Hindlimb muscle (tissue), 1 donor: ENCODE data around the gene PRKN. TPM values are rescaled to one million over a fixed set of nuclear protein-coding genes. Genes with fewer than 3 reads are reported as not detected.

Source experiments
- DNase-seq: peaks from one replicate; pipeline ENCODE4 v3.0.0-alpha.2; 2013
- polyA plus RNA-seq: library from polyadenylated mRNA; unstranded; fragments of 120-200 nt; gene quantifications from one replicate; pipeline ENCODE4 v1.2.1, GENCODE V29; 2013; ENCODE audit not compliant: insufficient read length

PRKN gene
- polyA plus RNA-seq, 1 donor = 4.5 TPM

DNA sequence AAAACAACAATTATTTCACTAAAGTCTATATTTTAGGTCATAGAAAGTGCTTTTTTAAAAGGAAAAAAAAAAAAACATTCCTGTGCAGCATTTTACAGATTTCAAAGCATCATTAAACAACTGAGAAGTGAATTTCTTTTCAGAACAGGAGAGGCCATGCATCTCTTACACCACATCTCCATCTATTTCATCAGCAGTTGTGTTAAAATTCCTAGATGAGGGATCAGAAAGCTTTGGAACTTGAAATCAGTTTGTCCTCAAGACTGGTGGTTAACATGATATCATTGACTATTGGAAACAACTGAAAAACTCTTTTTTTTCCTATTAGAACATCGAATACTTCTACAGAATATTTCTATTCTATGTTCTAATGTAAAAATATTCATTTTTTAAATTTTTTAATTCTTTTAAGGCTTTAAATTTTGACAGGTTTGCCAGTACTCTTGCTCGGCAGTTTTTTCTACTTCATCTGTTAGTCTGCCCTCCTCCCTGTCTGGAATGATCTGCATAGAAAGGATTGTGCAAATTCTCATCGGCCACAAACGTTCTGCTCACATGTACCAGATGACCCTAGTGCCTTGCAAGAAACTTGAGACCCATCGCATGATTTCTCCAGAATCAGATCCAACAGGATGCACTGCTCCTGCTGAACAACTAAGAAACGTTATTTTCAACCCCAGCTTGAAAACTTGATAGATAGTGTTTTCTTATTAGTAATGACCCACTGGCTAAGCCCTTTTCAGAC lies 1042.7 kb downstream of the PRKN start:
- no peak for DNase-seq

DNA sequence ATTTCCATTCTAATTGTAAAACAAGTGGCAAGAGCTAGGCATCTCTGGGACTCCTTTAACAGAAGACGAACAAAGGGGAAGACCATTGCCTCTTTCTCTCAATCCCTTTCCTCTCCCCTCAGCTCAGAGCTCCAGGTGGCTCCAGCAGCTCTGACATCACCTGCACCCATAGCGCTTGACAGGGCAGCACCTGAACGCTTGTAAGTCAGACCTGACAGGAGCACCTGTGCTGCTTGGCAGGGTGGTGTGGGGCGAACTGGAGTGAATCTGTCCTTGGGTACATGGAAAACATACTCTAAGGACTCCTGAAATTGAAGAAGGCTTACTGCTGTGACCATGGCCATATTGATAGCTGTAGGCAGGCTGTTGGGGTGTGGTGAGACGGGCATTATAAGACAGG lies 1044.2 kb downstream of the PRKN start:
- no peak for DNase-seq

DNA sequence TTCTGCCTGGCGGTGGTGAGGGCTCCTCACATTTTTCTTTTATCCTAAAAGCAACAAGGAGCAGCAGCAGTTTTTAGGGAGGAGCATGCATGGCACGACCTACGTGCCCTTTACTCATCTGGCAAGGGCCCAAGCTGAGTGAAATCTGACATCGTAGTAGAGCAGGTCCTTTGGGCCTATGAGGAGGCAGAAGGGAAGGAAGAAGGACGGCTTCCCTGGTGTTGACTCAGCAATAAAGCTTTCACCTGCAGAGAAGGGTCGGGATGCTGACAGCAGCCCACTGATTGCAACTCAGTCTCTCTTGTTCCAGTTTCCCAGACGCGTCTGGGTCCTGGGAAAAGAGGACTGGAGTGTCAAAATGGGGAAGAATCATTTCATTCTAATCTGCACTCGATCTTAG lies 1044.6 kb downstream of the PRKN start:
- DNase-seq = no peak

DNA sequence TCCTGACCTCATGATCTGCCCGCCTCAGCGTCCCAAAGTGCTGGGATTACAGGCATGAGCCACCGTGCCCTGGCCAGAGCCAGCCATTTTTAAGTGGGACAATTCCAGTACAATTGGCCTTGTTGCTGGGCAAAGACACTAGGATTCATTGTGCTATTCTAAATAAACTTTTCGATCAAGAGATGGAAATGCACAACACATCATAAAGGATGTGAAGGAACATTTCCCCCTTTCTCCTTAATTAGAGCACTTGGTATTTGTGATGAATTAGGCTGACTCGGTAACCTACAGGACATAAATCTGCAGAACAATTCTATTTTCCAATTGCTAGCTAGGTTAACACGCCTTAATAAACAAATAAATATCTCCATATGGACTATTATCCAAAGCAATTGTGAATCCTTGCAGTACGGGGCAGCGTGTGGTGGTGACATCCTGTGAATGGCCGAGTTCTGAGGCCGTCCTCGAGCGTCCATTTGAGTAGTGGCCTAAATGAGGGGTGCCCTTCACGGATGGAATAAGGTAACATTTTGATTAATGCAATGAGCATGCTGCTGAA lies 1047.5 kb downstream of the PRKN start:
- DNase-seq = no peak

DNA sequence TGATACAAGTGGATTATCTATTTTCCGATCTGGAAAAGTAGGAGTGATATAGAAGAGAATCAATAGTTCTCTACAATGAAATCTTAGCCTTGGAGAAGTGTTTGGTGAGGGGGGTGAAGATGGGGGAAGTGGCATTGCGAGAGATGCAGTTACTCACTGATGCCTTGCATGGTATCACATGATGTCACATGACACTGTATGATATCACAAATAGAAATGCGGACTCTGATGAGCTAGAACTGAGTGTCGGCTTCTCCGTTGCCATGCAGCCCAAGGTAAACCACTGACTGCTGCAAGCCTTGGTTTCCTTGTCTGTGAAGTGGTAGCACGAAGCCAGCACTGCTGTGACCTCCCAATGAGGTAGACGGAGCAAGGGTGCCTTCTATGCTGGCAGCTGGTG lies 1050.4 kb downstream of the PRKN start:
- no peak for DNase-seq

DNA sequence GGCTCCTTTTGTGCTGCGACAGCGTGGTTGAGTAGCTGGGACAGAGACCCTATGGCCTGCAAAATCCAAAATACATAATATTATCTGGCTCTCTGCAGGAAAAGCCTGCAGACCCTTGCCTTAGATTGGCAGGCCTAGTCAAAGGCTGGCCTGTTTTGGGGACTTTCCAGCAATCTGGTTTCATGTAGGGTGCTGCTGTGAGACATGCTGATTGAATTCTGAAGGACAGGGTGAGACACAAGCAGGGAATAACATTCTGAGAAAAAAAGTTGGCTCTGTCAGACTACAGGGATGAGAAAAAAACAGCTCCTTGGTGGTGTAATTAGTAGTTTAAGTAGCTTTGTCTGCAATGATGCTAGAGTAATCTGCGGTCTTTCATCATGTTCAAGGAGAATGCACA lies 1051.0 kb downstream of the PRKN start:
- DNase-seq = no peak

DNA sequence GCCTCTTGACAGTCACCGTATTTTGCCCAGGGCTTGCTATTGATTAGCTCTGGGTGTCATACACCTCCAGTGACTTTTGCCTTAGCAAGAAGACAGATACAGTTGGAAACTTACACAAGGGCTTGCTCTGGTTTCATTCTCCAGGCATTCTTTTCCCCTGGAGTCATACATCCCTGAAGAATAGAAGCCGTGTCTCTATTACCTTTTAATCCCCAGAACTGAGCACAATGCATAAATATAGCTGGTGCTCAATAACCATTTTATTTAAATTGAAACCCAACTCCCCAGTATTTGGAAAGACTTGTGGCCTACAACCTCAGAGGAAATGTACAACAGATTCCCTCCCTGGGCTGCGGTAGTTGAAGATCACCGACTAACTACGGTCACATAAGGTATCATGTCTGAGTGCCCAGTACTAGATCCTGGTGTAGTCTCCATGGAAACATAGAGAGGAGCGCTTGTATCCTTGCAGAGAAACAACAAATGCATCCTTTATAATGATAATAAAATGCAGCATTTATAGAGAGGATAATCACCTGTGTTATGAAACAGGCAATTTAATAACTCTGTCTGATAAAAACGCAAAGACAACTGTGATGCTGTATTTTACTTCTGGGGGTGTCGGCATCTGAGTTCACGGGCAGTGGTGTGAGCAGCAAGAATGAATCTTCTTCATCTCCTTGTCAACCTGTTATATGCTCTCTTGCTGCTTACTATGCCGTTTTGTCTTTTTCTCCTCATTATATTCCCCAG lies 1052.5 kb downstream of the PRKN start:
- no peak for DNase-seq

DNA sequence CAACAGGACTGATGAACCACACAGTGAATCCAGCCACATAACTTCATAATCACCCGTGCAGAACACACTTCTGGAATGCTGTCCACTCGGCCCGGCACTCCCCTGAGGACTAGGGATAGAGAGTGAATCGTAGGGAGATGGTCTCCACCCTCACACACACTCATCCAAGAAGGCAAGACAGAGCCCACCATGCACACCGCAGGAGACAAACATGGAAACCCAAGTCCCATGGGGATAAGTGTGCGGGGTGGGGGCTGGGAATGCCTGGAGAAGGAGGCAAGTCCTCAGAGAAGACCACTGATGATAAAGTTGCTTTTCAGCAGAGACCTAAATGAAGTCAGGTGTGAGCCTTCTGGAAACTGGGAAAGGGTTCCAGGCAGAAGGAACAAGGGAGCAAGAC lies 1054.5 kb downstream of the PRKN start:
- no peak for DNase-seq

DNA sequence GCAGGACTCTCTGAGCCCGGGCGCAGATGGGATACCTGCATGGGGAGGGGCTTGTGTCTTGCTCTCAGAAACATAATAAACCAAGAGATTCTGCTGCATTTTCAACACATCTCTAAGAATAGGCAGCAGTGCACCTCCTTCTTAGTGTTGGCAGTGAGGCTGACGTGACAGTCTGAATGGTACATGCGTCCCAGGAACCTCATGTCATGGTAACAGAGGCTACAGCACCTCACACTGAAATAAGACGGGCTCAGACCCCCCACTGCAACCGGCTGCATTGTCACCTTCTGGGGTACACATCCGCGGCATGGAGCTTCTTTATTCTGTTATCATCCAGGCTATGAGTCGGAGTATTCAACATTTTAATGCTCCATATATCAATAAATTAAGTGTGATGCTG lies 1056.4 kb downstream of the PRKN start:
- DNase-seq = no peak

DNA sequence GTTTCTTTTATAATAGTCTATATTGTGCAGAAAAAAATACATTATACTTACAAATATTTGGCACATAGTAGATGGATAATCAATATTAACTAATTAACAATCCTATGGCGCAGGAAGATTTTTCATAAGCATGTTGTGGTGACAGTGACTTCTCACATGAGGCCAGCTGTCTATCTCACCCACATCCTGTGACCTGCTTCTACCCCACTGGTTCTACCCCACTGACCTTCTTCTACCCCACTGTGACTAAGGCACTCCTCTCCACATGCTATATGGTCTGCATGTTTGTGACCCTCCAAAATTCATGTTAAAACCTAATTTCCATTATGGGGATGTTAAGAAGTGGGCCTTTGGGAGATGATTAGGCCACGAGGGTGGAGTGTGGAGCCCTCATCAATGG lies 1058.9 kb downstream of the PRKN start:
- DNase-seq = no peak

DNA sequence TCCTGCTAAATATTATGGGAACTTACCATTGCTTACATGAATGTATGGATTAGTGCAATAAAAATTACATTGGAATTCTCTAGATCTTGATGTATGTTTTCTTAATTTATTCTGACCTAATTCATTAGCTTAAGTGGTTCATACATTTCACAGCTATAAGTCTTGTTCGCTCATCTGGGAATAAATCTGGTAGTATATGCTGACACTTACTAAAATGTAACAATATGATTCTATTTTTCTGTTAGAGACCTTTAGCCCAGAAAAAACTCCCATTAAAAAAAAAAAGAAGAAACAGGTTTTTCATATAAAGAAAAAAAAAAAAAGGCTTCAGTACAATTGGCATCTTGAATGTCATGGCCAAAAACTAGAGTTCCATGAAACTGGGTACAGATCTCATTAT lies 1059.6 kb downstream of the PRKN start:
- DNase-seq = no peak

DNA sequence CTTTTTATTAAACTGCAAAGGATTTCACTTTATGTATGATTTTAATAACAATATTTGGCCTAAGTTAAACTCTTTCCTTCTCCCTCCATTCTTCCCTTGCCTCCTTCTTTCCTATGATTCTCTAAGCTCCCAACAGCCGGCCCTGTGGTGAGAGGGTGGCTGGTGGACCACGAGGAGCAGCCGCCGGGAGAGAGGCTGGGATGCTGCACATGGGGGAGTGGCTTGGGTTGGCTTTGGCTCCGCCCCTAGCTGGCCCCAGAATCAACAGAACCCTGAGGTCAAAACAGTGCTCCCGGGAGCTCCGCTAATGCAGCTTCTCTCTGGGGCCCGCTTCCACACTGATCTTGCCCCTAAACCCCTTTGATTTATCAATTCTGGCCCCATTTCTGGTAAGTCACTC lies 1063.9 kb downstream of the PRKN start:
- DNase-seq = no peak

DNA sequence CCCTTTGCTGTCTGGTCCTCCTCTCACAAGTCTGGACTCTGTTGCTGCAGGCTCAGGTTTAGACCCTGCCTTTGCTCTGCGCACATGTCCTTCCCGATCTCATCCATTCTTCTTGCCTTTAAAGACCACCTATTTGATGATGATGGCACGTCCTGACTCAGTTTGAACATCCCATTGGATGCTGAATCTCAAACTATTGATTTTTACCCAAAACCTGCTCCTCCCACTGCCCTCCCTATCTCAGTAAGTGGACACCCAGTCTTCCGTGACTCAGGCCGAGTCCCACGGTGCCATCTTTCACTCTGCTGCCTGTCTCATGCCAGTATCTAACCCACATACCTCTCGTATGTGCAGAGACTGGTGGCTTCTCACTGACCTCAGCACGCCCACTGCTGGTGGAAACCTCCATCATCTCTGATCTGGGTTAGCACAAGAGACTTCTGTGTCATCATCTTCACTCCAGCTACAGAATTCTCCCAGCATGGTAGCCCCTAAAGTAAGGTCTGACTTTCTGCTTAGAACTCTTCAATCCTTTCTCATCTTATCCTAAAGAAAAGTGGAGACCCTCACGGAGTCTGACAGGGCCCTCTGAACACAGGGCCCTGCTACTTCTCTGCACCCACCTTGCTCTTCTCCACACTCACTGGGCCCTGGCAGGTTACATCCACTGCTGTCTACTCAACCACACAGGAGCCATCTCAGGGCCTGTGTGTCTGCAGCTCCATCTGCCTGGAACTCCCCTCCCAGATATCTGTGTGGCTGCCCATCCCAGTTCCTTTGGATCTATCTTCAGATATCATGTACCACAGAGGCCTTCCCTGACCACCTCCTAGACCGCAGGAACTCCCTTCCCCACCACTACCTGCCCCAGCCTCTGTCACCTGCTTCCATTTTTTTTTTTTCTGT lies 1066.6 kb downstream of the PRKN start:
- DNase-seq = no peak

DNA sequence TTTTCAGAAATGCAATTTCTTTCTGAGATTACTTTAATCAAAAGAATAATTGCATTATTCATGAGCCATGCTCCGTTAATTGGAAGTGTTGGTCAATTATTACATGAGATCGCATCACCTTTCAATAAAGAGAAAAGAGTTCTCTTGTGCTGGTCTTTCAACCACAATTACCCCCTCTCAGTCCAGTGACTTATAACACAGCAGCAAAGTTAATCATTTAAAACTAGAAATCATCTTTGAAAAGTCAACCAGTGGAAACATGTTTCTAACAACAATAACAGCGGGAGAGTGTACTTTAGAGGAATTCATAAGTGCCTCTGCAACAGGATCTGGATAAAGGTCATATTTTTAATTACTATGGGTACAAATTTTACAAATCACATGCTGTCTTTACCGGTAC lies 1069.4 kb downstream of the PRKN start:
- DNase-seq = no peak

DNA sequence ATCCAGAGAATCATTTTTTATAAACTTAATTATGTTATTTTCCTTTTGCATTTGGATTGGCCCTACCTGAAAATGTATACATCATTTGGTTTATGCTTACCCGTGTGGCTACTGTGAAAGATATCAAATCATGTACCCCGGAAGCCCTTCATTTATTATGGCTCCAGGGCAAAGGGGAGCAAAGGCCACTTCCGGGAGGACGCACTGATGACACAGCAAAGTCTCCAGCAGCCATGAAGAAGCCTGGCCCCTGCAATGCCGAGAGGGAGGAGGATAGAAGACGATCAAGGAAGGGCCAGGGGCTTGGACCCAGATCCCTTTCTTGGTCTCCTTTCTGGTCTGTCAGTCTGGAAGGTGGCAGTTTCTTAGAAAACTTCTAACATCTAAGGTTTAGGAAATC lies 1073.4 kb downstream of the PRKN start:
- no peak for DNase-seq

DNA sequence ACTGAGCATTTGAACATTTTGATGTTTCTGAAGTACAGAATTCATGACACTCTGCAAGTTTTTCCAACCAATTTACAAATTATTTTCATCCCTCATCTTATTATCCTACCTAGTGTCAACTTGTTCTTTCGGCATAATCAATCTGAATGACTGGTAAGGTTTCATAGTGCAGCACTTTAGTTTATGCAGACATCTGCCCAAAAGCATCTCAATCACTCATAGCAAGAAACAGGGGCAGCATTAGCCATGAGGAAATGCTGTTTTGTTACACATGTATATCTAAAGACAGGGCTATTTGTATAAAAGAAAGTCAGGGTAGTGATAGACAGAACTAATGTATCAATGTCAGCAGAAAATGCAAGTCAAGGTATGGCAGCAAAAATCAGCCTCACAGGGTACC lies 1075.6 kb downstream of the PRKN start:
- DNase-seq = no peak

DNA sequence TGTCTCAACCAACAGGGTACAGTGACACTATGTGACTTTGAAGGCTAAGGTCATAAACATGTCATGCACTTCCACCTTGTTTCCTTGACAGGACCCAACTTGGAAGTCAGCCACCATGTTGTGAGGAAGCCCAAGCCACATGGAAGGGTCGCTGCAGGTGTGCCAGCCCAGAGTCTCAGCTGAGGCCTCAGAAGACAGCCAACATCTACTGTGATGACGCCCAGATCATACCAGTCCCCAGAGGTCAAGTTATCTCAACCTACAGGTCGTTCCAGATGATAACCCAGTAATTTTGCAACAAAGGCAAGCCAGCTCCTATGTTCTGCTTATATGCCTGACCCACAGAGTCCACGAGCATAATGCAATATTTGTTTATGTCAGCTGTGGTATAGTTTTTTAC lies 1077.7 kb downstream of the PRKN start:
- no peak for DNase-seq

DNA sequence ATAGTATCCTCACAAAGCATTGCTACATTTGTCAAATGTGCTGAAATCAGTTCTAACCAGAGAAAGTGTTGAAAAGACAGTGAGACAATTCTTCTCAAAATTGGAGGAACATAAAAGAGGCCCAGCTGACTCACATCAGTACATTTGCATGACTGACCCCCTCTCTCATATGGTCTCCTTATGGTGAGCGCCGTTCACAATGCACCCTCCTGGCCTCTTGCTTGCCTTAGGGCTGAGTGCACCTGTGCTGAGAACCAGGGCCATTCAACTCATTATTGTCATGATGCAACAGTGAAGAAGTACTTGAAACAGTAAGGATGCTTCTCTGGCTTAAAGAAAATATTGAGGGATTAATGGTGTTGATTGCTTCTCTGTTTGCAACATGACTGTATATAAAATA lies 1078.5 kb downstream of the PRKN start:
- DNase-seq = no peak

DNA sequence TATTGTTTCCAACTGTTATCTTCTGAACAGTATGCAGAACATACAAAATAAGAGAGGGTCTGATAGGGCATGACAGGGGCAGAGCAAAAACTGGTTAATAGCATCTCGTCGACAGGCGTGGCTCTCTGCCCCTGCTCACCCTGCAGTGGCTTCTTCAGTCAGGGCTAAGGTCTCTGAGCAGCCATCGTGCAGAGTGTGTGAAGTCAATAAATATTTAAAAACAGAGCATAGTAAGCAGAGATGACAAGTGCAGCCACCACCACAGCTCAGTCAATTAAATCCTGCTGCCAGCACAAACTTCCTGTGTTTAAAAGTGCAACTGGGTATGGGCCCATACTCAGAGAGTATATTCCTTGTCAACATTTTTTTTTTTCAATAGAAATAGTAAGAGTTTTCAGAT lies 1080.3 kb downstream of the PRKN start:
- no peak for DNase-seq

DNA sequence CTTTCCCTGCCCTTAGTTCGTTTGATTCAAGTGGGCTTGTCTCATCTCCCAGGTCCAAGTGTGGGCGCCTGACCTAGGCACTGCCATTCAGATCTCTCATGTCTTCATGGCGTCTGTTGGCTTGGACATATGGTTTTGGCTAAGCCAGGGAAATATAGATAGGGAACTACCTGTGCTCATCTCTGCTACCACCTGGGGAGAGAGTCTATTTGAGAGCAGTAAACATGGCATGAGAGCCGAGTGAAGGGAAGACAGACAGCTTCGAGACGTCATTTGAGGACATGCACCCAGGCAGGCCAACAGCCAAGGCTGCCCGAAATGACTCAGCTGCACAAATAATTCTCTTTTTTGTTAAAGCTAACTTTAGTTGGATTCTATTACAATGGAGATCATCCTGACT lies 1083.0 kb downstream of the PRKN start:
- DNase-seq = no peak

DNA sequence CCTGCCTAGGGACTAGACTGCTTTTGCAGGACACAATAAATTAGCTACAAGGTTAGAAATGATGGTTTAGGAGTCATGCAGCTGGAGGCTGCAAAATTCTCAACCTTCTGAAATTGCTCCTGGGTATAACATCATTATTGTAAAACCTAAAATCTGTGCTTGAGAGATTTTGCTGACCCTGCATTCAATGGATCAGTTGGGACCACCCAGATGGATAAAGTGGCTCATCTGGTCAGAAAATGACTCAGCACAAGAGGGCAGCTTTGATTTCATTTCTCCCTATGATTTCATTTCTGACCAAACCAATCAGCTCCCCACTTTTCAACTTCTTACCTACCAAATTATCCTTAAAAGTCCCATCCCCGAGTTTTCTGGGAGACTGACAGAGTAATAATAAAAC lies 1086.4 kb downstream of the PRKN start:
- DNase-seq = no peak

DNA sequence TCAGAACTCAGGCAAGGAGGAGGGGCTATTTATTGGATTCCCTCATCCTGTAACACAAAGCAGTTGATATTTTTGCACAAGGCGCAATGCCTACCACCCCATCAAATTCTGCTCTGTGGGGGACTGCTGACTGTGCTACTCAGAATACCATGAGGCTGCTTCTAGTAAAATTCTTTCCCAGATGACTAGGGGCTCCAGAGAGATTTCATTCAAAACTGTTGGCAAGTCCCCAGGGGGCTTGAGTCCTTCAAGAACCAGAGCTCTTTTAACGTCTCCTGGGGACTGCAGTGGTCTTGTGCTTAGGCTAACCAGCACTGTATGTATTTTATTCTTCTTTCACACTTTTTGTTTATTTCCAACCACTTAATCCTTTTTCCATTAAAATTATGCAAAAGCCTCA lies 1087.8 kb downstream of the PRKN start:
- no peak for DNase-seq

DNA sequence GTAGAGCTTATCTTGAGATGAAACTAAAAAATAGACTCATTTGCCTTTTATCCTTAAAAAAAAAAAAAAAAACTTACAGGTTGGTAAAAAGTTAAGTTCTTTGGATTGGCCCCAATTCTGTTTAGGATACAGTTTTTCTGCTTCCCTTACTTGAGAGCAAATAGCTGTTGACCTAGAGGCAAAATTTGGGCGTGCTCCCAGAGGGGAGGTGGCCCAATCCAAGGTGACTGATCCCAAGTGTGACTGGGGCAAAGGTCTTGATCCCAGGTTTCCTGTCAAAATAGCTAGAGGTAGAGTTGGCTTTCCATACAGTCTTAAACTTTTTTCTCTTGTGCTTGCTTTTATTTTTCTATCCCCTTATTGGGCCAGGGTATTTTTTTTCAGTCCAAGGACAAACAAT lies 1089.9 kb downstream of the PRKN start:
- DNase-seq = no peak
